MM.1S (cell line): ENCODE measurements around the gene NCAM2.

Source experiments
- CTCF ChIP-seq: fragments of 300-600 bp; sonication (generic); IDR thresholded peaks from 2 replicates; pipeline ENCODE4 v1.5.1; 2016; ENCODE audit warnings: antibody characterized with exemption, low read length, mixed read lengths
- EZH2phosphoT487 ChIP-seq: fragments of 300-600 bp; sonication (generic); IDR thresholded peaks from 2 replicates; pipeline ENCODE4 v1.6.1; 2018; ENCODE audit warnings: antibody characterized with exemption, low read length

DNA sequence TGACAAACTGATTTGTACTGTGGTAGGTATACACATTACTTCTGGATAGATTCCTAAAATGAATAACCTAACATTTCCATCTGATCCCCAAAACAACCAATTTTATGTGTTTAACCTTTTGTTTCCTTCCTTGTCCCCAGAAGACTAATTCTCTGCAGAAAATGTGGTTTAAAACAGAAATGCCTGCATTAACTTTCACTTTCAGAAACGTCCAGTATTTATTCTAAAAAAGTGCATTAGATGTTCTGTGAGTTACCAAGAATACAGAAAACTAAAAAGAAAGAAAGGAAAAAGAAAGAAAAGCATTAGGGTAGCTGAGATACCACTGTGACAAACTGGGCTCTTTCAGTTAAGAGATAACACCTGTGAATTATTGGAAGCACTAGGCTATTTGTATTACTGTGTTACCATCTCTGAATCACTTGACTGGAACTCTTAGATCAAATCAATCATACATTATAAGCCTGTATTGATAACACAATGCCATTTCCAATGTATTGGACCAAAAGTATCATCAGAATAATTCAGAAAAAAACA lies 177.7 kb downstream of the NCAM2 start:
- no peak for TF ChIP-seq EZH2phosphoT487
- no peak for TF ChIP-seq CTCF
